IMR-90 (cell line): ENCODE measurements around the gene ZNF768. TPM values are rescaled to one million over a fixed set of nuclear protein-coding genes. Genes with fewer than 3 reads are reported as not detected.

ENCODE experiments used
- ATAC-seq: fragments of 200-7000 bp; cut with Tn5 transposase; 2 replicates; pipeline ENCODE4 v1.9.1; 2020; ENCODE audit warnings: low read depth, mild to moderate bottlenecking, moderate library complexity
- BruUV-seq: library from RNA; stranded (reverse); fragments of 400-500 nt; replicated peaks from 2 replicates; lab custom pipeline; 2021; lab: Mats Ljungman, UMichigan
- CTCF ChIA-PET: fragments of 300-600 bp; formaldehyde crosslinking; extraction: SDS; loops from one replicate; lab custom pipeline; 2021; ENCODE audit warnings: antibody characterized with exemption; lab: Yijun Ruan, JAX
- POLR2A ChIA-PET: fragments of 300-600 bp; sonication (Branson Sonifier 250); formaldehyde crosslinking; loops from one replicate; lab custom pipeline; 2022; ENCODE audit warnings: antibody characterized with exemption; ENCODE audit not compliant: unreplicated experiment; lab: Charles Lee
- DNase-seq: peaks from one replicate; pipeline ENCODE4 v3.0.0; 2013
- H2AFZ ChIP-seq: replicated peaks from 2 replicates; pipeline ENCODE3; 2013; ENCODE audit warnings: low read length, mild to moderate bottlenecking; ENCODE audit not compliant: poor library complexity
- H2AK5ac ChIP-seq: 2 replicates; pipeline ENCODE4 v1.6.1; 2013; ENCODE audit warnings: low read depth, low read length, inconsistent platforms
- H2AK9ac ChIP-seq: replicated peaks from 2 replicates; pipeline ENCODE3; 2013; ENCODE audit warnings: mild to moderate bottlenecking, low read depth, low read length, moderate library complexity; ENCODE audit not compliant: poor library complexity
- H2BK120ac ChIP-seq: 2 replicates; pipeline ENCODE4 v1.6.1; 2013; ENCODE audit warnings: low read depth, low read length, inconsistent platforms
- H2BK15ac ChIP-seq: 3 replicates; pipeline ENCODE4 v1.6.1; 2013; ENCODE audit warnings: low read depth, low read length, inconsistent platforms
- H2BK20ac ChIP-seq: 2 replicates; pipeline ENCODE4 v1.6.1; 2013; ENCODE audit warnings: low read depth, mild to moderate bottlenecking, inconsistent platforms, low read length, moderate library complexity
- H2BK5ac ChIP-seq: 2 replicates; pipeline ENCODE4 v1.6.1; 2013; ENCODE audit warnings: mild to moderate bottlenecking, low read depth, low read length, inconsistent platforms; ENCODE audit not compliant: poor library complexity, severe bottlenecking
- H3K14ac ChIP-seq: replicated peaks from 2 replicates; pipeline ENCODE4 v1.6.1; 2013; ENCODE audit warnings: low read depth, low read length, inconsistent platforms
- H3K18ac ChIP-seq: 2 replicates; pipeline ENCODE4 v1.6.1; 2013; ENCODE audit warnings: low read depth, low read length, control low read depth
- H3K23ac ChIP-seq: 2 replicates; pipeline ENCODE4 v1.6.1; 2013; ENCODE audit warnings: low read depth, low read length, inconsistent platforms
- H3K27ac ChIP-seq: 2 replicates; pipeline ENCODE4 v1.5.1; 2013; ENCODE audit warnings: mild to moderate bottlenecking, control low read depth, low read length; ENCODE audit not compliant: insufficient read depth
- H3K27me3 ChIP-seq: 2 replicates; pipeline ENCODE4 v1.6.1; 2013; ENCODE audit warnings: low read length; ENCODE audit not compliant: control insufficient read depth, insufficient read depth
- H3K36me3 ChIP-seq: 2 replicates; pipeline ENCODE4 v1.6.1; 2013; ENCODE audit warnings: low read length, mixed read lengths; ENCODE audit not compliant: control insufficient read depth, insufficient read depth
- H3K4ac ChIP-seq: 2 replicates; pipeline ENCODE4 v1.6.1; 2013; ENCODE audit warnings: low read depth, low read length, inconsistent platforms
- H3K4me1 ChIP-seq: 2 replicates; pipeline ENCODE4 v1.6.1; 2013; ENCODE audit warnings: low read length, mixed read lengths; ENCODE audit not compliant: control insufficient read depth, insufficient read depth
- H3K4me2 ChIP-seq: 2 replicates; pipeline ENCODE4 v1.6.1; 2013; ENCODE audit warnings: low read depth, mild to moderate bottlenecking, control low read depth, low read length, moderate library complexity
- H3K4me3 ChIP-seq: 2 replicates; pipeline ENCODE4 v1.5.1; 2013; ENCODE audit warnings: low read depth, mild to moderate bottlenecking, control low read depth, low read length, moderate library complexity; ENCODE audit not compliant: insufficient read depth
- H3K56ac ChIP-seq: 2 replicates; pipeline ENCODE4 v1.6.1; 2013; ENCODE audit warnings: low read length, inconsistent platforms; ENCODE audit not compliant: insufficient read depth; ENCODE audit errors: extremely low read depth
- H3K79me1 ChIP-seq, 2 experiments: 2 replicates each; pipeline ENCODE4 v1.6.1; 2013; ENCODE audit warnings: low read length in 2 of 2, inconsistent platforms in 1 of 2, low read depth in 1 of 2
- H3K9ac ChIP-seq: 2 replicates; pipeline ENCODE4 v1.6.1; 2013; ENCODE audit warnings: low read depth, low read length, control low read depth
- H3K9me1 ChIP-seq: 2 replicates; pipeline ENCODE4 v1.6.1; 2013; ENCODE audit warnings: low read length, inconsistent platforms; ENCODE audit not compliant: insufficient read depth
- H3K9me3 ChIP-seq: 2 replicates; pipeline ENCODE4 v1.6.1; 2013; ENCODE audit warnings: low read length; ENCODE audit not compliant: control insufficient read depth, insufficient read depth
- H4K20me1 ChIP-seq: 2 replicates; pipeline ENCODE4 v1.6.1; 2013; ENCODE audit warnings: low read length, inconsistent platforms; ENCODE audit not compliant: insufficient read depth
- H4K5ac ChIP-seq: 2 replicates; pipeline ENCODE4 v1.6.1; 2013; ENCODE audit warnings: mild to moderate bottlenecking, low read depth, low read length, control low read depth
- H4K8ac ChIP-seq, 2 experiments: 2 replicates each; pipeline ENCODE4 v1.6.1; 2013; ENCODE audit warnings: low read depth in 2 of 2, low read length in 2 of 2, control low read depth in 1 of 2, inconsistent platforms in 1 of 2
- H4K91ac ChIP-seq: 2 replicates; pipeline ENCODE4 v1.6.1; 2013; ENCODE audit warnings: low read depth, low read length, inconsistent platforms; ENCODE audit not compliant: insufficient read depth
- CEBPB ChIP-seq: IDR thresholded peaks from 2 replicates; pipeline ENCODE4 v1.6.1; 2012; ENCODE audit warnings: low read depth, low read length, improper control_type of control experiment
- WGBS, 2 experiments: methylation state at CpG; one replicate each; pipeline versions ENCODE4 v1.1.5 to v1.1.7; 2013; ENCODE audit warnings: missing lambda C conversion rate in 2 of 2; ENCODE audit not compliant: insufficient read length in 1 of 2; ENCODE audit errors: extremely low coverage in 2 of 2; 5-methylcytosine and 5-hydroxymethylcytosine counted together
- dilution Hi-C: fragments of 300-500 bp; cut with HindIII; formaldehyde crosslinking; loops from one replicate; pipeline ENCODE4 v1.14.3; 2018; ENCODE audit warnings: low sequenced_read_pairs; ENCODE audit not compliant: unreplicated experiment
- in situ Hi-C: fragments of 300-500 bp; cut with MboI; formaldehyde crosslinking; loops from 3 replicates; pipeline ENCODE4 v1.14.3; 2019; ENCODE audit warnings: low sequenced_read_pairs, inconsistent platforms, mixed read lengths
- intact Hi-C: fragments of 100-400 bp; cut with micrococcal nuclease; formaldehyde crosslinking; loops from 2 replicates; pipeline ENCODE4 v1.10.0; 2022
- polyA plus RNA-seq, 3 experiments: library from polyadenylated mRNA; depleted of rRNA; stranded (reverse); fragments of >200 nt; gene quantifications; 2 replicates each; pipeline ENCODE4 v1.2.3, GENCODE V29; 2012; ENCODE audit warnings: low replicate concordance in 1 of 3
- total RNA-seq: library from RNA; depleted of rRNA; stranded (reverse); fragments of >200 nt; gene quantifications from 2 replicates; pipeline ENCODE4 v1.2.3, GENCODE V29; 2012
- TF ChIP-seq, protein P1 (sequence below): fragments of 150-350 bp; IDR thresholded peaks from 2 replicates; pipeline ENCODE4 v1.6.1; 2016; ENCODE audit warnings: low read depth, mild to moderate bottlenecking, low read length, moderate library complexity, borderline replicate concordance

ZNF768 gene
- total and polyA plus RNA-seq, 2 of the 4 experiments (the other 2 are of a cell fraction), result 9.3 to 22.1 TPM

DNA sequence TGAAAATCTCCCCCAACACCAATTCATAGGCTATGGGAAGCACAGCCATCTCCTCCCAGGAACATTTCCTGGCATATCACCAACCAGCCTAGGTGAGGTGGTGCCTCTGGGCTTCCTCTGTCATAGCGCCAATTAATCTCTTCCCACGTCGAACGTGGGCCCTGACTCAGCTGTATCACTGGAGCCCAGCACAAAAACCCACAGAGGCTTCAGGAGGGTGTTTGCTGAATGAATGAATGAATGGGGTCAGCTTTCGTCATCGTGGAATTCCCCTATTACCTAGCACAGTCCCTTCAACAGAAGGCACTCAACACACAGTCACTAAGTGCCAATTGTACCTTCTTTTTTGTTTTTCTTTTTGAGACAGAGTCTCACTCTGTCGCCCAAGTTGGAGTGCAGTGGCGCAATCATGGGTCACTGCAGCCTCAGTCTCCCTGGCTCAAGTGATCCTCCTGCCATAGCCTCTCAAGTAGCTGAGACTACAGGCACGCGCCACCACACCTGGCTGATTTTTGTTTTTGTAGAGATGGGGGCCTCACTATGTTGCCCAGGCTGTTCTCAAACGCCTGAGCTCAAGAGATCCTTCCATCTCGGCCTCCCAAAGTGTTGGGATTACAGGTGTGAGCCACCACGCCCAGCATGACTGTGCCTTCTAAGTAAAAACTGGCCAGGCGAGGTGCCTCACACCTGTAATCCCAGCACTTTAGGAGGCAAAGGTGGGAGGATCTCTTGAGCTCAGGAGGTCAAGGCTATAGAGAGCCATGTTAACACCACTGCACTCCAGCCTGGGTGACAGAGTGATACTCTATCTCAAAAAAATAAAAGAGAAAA, 41.0 kb upstream of the ZNF768 start:
- Histone ChIP-seq H3K9me1 (no peaks in the 10 kb centered on the region), H4K8ac (no peak overlapping the region; a peak in 1 of 4 replicates), H3K27ac (peak overlapping the region; percentile 21; the same call in 1 of the 2 replicates), H3K9me3 (no peaks in the 10 kb centered on the region), H3K4me3 (no peak overlapping the region), H2BK5ac (no peak overlapping the region), H4K5ac (no peak overlapping the region; the same call in 1 of the 2 replicates), H3K27me3 (peaks cover 6% of the 10 kb centered on the region; the same call in 1 of the 2 replicates), H2AK5ac (peak overlapping the region; percentile 72; the same call in 1 of the 2 replicates), H3K14ac (no peak overlapping the region), H4K20me1 (no peaks in the 10 kb centered on the region), H3K4ac (no peak overlapping the region), H3K36me3 (no peaks in the 10 kb centered on the region), H3K18ac (no peak overlapping the region), H4K91ac (no peak overlapping the region), H2BK20ac (no peak overlapping the region), H3K56ac (no peak overlapping the region), H3K23ac (peak overlapping the region; percentile 8; the same call in 1 of the 2 replicates), H3K9ac (no peak overlapping the region), H3K4me1 (peaks cover 9% of the 10 kb centered on the region), H2AK9ac (no peak overlapping the region), H2BK15ac (no peak overlapping the region; the same call in 2 of the 3 replicates), H2AFZ (no peak overlapping the region), H2BK120ac (no peak overlapping the region; the same call in 1 of the 2 replicates), H3K79me1 (peaks cover 5 to 15% of the 10 kb centered on the region in 2 experiments; a peak in 3 of 4 replicates), H3K4me2 (no peak overlapping the region)
- WGBS, 2 experiments, result 97% methylated on average over 5 of the region's 14 CpGs; no CpG with 5 or more reads in 1 of the 2 experiments
- TF ChIP-seq, protein P1, sequence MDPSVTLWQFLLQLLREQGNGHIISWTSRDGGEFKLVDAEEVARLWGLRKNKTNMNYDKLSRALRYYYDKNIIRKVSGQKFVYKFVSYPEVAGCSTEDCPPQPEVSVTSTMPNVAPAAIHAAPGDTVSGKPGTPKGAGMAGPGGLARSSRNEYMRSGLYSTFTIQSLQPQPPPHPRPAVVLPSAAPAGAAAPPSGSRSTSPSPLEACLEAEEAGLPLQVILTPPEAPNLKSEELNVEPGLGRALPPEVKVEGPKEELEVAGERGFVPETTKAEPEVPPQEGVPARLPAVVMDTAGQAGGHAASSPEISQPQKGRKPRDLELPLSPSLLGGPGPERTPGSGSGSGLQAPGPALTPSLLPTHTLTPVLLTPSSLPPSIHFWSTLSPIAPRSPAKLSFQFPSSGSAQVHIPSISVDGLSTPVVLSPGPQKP, result no peak
- peak; percentile 24; the same call in 1 of the 2 replicates for TF ChIP-seq CEBPB
- peak; percentile 27 for DNase-seq
- POLR2A ChIA-PET, result no interaction called here
- CTCF ChIA-PET, result interaction anchor here (0.6 kb wide), 1 partner anchor 29 kb away, joined by 6 read pairs; no protein-coding TSS in a partner anchor
- BruUV-seq, result no TSS peak
- dilution Hi-C loops, result no loop called here
- in situ Hi-C loops, result no loop called here
- intact Hi-C loops, result no loop called here
- ATAC-seq, result no peak
